Measurements from ENCODE around the gene SYF2. TPM values are rescaled to one million over a fixed set of nuclear protein-coding genes. Genes with fewer than 3 reads are reported as not detected.

Gene SYF2
- total and polyA plus RNA-seq, 2 experiments from 2014 or later: 34.2 to 66.3 TPM

DNA sequence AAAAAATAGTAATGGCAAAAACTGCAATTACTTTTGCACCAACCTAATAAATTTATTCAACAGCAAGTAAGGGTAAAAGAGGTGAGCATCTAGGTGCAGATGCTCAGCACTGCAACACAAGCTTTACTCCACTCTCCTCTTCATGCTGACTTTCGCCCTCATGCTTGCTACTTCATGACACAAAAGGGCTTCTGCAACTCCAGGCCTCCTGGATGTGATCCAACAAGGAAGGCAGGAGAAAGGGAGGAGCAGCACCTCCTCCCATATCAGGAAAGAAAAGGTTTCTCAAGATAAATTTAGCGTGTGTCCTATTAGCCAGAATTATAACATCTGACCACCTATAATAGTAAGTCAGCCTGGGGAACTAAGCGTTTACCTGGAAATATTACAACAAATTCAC is 11.6 kb downstream of the SYF2 start:
- TF ChIP-seq, protein P1, sequence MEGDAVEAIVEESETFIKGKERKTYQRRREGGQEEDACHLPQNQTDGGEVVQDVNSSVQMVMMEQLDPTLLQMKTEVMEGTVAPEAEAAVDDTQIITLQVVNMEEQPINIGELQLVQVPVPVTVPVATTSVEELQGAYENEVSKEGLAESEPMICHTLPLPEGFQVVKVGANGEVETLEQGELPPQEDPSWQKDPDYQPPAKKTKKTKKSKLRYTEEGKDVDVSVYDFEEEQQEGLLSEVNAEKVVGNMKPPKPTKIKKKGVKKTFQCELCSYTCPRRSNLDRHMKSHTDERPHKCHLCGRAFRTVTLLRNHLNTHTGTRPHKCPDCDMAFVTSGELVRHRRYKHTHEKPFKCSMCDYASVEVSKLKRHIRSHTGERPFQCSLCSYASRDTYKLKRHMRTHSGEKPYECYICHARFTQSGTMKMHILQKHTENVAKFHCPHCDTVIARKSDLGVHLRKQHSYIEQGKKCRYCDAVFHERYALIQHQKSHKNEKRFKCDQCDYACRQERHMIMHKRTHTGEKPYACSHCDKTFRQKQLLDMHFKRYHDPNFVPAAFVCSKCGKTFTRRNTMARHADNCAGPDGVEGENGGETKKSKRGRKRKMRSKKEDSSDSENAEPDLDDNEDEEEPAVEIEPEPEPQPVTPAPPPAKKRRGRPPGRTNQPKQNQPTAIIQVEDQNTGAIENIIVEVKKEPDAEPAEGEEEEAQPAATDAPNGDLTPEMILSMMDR (IDR thresholded peaks at IDR 0.05; ENCODE audit: poor library complexity): no peak
- TF ChIP-seq EZH2 (IDR thresholded peaks at IDR 0.05; ENCODE audit: borderline replicate concordance): no peak
- TF ChIP-seq EZH2phosphoT487 (IDR thresholded peaks at IDR 0.05; ENCODE audit: low read depth, severe bottlenecking, unreplicated experiment): no peak
- H3K9me3 ChIP-seq (ENCODE audit: low read depth): no peaks in the 10 kb centered on the region
- WGBS (ENCODE audit: low lambda C conversion rate, missing lambda C conversion rate): 97% methylated on average over 3 of the region's 3 CpGs
- no peak overlapping the region for H3K4me3 ChIP-seq
- no peak for DNase-seq (ENCODE audit: low spot score)
- no peaks in the 10 kb centered on the region for H3K79me2 ChIP-seq
- H3K27ac ChIP-seq: no peak overlapping the region
- no peaks in the 10 kb centered on the region for H3K4me1 ChIP-seq (ENCODE audit: insufficient read depth)
- H4K20me1 ChIP-seq (ENCODE audit: insufficient read depth, poor library complexity, severe bottlenecking): no peaks in the 10 kb centered on the region
- no peaks in the 10 kb centered on the region for H3K9me2 ChIP-seq (replicated peaks; ENCODE audit: insufficient read depth)
- no peaks in the 10 kb centered on the region for H3K27me3 ChIP-seq
- no peaks in the 10 kb centered on the region for H3K36me3 ChIP-seq (replicated peaks; ENCODE audit: insufficient read depth, low read depth)
- no peak overlapping the region for H2AFZ ChIP-seq
- H3K4me2 ChIP-seq: no peak overlapping the region

DNA sequence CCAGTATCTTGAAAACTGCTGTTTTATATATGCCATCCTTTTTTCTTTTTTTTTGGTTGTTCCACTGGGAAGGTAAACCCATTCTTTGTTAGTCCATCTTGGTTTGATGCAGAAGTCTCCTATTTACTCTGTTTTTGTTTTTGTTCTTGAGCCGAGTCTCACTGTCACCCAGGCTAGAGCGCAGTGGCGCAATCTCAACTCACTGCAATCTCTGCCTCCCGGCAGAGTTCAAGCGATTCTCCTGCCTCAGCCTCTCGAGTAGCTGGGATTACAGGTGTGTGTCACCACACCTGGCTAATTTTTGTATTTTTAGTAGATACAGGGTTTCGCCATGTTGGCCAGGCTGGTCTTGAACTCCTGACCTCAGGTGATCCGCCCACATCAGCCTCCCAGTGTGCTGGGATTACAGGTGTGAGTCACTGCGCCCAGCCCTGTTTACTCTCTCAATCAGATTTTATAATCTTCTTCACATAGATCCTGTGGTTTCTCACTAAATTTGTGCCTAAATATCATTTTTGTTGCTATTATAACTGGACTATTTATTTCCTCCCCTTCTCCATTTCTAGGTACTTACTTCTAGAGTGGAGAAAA is 12.5 kb downstream of the SYF2 start:
- Histone ChIP-seq H3K27ac (no peak overlapping the region), H3K9me3 (ENCODE audit: low read depth) (no peaks in the 10 kb centered on the region), H4K20me1 (ENCODE audit: insufficient read depth, poor library complexity, severe bottlenecking) (no peaks in the 10 kb centered on the region), H3K4me1 (ENCODE audit: insufficient read depth) (no peaks in the 10 kb centered on the region), H3K36me3 (replicated peaks; ENCODE audit: insufficient read depth, low read depth) (no peaks in the 10 kb centered on the region), H3K27me3 (no peaks in the 10 kb centered on the region), H3K4me2 (no peak overlapping the region), H3K9me2 (replicated peaks; ENCODE audit: insufficient read depth) (no peaks in the 10 kb centered on the region), H3K4me3 (no peak overlapping the region), H2AFZ (no peak overlapping the region), H3K79me2 (no peaks in the 10 kb centered on the region)
- 97% methylated on average over 9 of the region's 9 CpGs for WGBS (ENCODE audit: low lambda C conversion rate, missing lambda C conversion rate)
- TF ChIP-seq, protein P1 (IDR thresholded peaks at IDR 0.05; ENCODE audit: poor library complexity): no peak
- TF ChIP-seq EZH2 (IDR thresholded peaks at IDR 0.05; ENCODE audit: borderline replicate concordance) (no peak), EZH2phosphoT487 (IDR thresholded peaks at IDR 0.05; ENCODE audit: low read depth, severe bottlenecking, unreplicated experiment) (no peak)
- no peak for DNase-seq (ENCODE audit: low spot score)

DNA sequence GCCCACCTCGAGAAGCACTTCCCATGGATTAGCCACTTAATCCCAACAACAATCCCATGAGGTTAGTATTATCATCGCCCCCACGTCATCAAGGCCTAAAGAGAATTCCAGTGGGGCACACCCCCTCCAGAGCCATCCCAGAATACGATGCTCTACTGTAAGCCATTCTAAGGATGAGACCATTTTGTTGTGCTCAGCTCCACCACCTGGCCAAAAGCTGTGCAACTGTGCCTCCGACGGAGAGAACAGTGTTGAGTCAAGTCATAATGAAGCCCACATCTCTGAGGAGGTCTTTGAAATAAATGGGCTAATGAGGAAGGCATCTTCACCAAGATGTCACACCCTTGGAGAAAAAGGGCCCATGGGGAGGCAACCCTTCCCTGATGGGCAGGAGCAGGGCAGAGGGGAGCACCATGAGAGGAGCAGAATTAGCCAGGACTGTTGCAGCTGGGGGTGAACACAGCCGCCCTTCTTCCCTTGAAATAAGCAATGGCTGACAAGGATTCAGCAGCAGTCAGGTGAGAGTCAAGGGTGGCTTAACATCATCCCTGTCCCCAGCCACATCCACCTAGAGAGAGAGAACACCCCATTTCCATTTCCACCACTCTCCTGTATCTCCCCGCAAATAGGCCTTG is 14.6 kb downstream of the SYF2 start:
- H4K20me1 ChIP-seq (ENCODE audit: insufficient read depth, poor library complexity, severe bottlenecking): no peaks in the 10 kb centered on the region
- no peaks in the 10 kb centered on the region for H3K4me1 ChIP-seq (ENCODE audit: insufficient read depth)
- WGBS (ENCODE audit: low lambda C conversion rate, missing lambda C conversion rate): 84% methylated on average over 8 of the region's 8 CpGs
- no peaks in the 10 kb centered on the region for H3K36me3 ChIP-seq (replicated peaks; ENCODE audit: insufficient read depth, low read depth)
- TF ChIP-seq, protein P1 (IDR thresholded peaks at IDR 0.05; ENCODE audit: poor library complexity): no peak
- no peak for TF ChIP-seq EZH2phosphoT487 (IDR thresholded peaks at IDR 0.05; ENCODE audit: low read depth, severe bottlenecking, unreplicated experiment)
- TF ChIP-seq EZH2 (IDR thresholded peaks at IDR 0.05; ENCODE audit: borderline replicate concordance): no peak
- H3K27ac ChIP-seq: no peak overlapping the region
- H2AFZ ChIP-seq: no peak overlapping the region
- H3K79me2 ChIP-seq: no peaks in the 10 kb centered on the region
- no peak overlapping the region for H3K4me2 ChIP-seq
- H3K27me3 ChIP-seq: no peaks in the 10 kb centered on the region
- no peak for DNase-seq (ENCODE audit: low spot score)
- H3K4me3 ChIP-seq: no peak overlapping the region
- H3K9me2 ChIP-seq (replicated peaks; ENCODE audit: insufficient read depth): no peaks in the 10 kb centered on the region
- H3K9me3 ChIP-seq (ENCODE audit: low read depth): no peaks in the 10 kb centered on the region
